Measurements from ENCODE around the gene PTPRD.
"Not testable (repeated sequence)": the region's sequence is repeated elsewhere in the genome, so short reads cannot be mapped to it uniquely, and the experiment has no call there.

The PTPRD gene

DNA sequence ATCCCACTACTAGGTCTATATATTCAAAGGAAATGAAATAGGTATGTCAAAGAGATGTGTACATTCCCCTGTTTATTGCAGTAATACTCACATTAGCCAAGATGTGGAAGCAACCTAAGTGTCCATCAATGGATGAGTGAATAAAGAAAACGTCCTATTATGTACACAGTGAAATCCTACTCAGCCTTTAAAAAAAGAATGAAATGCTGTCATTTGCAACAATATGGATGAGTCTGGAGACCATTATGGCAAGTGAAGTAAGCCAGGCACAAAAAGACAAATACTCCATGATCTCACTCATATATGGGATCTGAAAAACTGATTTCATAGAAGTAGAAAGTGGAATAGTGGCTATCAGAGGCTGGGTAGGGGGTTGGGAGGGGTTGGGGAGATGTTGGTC is 1904.1 kb downstream of the PTPRD start:
- H3K27me3 ChIP-seq (ENCODE audit: control insufficient read depth in 1 of 2, insufficient read depth in 2 of 2, low read length in 2 of 2), result no peaks in the 10 kb centered on the region
- no peaks in the 10 kb centered on the region for H3K36me3 ChIP-seq (ENCODE audit: control insufficient read depth in 2 of 2, insufficient read depth in 2 of 2, low read length in 2 of 2)
- no peak overlapping the region for H3K27ac ChIP-seq (ENCODE audit: low read length)
- no peak overlapping the region for H3K4me3 ChIP-seq (ENCODE audit: low read length in 2 of 2)
- H3K9ac ChIP-seq (ENCODE audit: low read length in 2 of 2), result no peak overlapping the region
- no peaks in the 10 kb centered on the region for H3K4me1 ChIP-seq (ENCODE audit: control insufficient read depth, insufficient read depth, low read length)
- no peaks in the 10 kb centered on the region for H3K9me3 ChIP-seq (ENCODE audit: control insufficient read depth in 2 of 2, low read length in 2 of 2)

GRCh38 chr9:8706998-8707397 is 1905.8 kb downstream of the PTPRD start:
- H3K9ac ChIP-seq (ENCODE audit: low read length in 2 of 2), result no peak overlapping the region
- no peaks in the 10 kb centered on the region for H3K4me1 ChIP-seq (ENCODE audit: control insufficient read depth, insufficient read depth, low read length)
- no peaks in the 10 kb centered on the region for H3K27me3 ChIP-seq (ENCODE audit: control insufficient read depth in 1 of 2, insufficient read depth in 2 of 2, low read length in 2 of 2)
- H3K36me3 ChIP-seq (ENCODE audit: control insufficient read depth in 2 of 2, insufficient read depth in 2 of 2, low read length in 2 of 2), result no peaks in the 10 kb centered on the region
- no peak overlapping the region for H3K4me3 ChIP-seq (ENCODE audit: low read length in 2 of 2)
- H3K27ac ChIP-seq (ENCODE audit: low read length), result no peak overlapping the region
- no peaks in the 10 kb centered on the region for H3K9me3 ChIP-seq (ENCODE audit: control insufficient read depth in 2 of 2, low read length in 2 of 2)

DNA sequence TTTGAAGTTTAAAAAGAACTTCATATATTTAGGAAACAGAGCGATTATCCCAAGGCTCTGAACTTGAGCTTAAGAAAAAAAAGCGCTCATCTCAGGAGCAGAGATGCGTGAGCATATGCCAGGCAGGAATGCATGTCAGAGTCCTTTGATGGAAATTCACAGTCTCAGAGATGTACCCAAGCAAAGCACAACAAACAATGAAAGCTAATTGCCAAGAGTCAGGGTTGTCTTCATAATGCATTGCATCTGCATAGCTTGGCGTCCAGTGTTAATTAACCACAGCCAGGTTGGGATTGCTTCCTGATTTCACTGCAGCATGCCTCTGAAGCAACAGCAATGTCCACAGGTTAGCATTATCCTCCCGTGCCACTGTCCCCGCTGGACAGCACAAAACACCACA is 1906.3 kb downstream of the PTPRD start:
- Histone ChIP-seq H3K4me1 (ENCODE audit: control insufficient read depth, insufficient read depth, low read length) (no peaks in the 10 kb centered on the region), H3K4me3 (ENCODE audit: low read length in 2 of 2) (no peak overlapping the region), H3K27ac (ENCODE audit: low read length) (no peak overlapping the region), H3K27me3 (ENCODE audit: control insufficient read depth in 1 of 2, insufficient read depth in 2 of 2, low read length in 2 of 2) (no peaks in the 10 kb centered on the region), H3K36me3 (ENCODE audit: control insufficient read depth in 2 of 2, insufficient read depth in 2 of 2, low read length in 2 of 2) (no peaks in the 10 kb centered on the region), H3K9me3 (ENCODE audit: control insufficient read depth in 2 of 2, low read length in 2 of 2) (no peaks in the 10 kb centered on the region), H3K9ac (ENCODE audit: low read length in 2 of 2) (no peak overlapping the region)

- Histone ChIP-seq H3K27me3 (ENCODE audit: control insufficient read depth in 1 of 2, insufficient read depth in 2 of 2, low read length in 2 of 2) (no peaks in the 10 kb centered on the region), H3K9ac (ENCODE audit: low read length in 2 of 2) (no peak overlapping the region), H3K4me1 (ENCODE audit: control insufficient read depth, insufficient read depth, low read length) (no peaks in the 10 kb centered on the region), H3K36me3 (ENCODE audit: control insufficient read depth in 2 of 2, insufficient read depth in 2 of 2, low read length in 2 of 2) (no peaks in the 10 kb centered on the region), H3K4me3 (ENCODE audit: low read length in 2 of 2) (no peak overlapping the region), H3K9me3 (ENCODE audit: control insufficient read depth in 2 of 2, low read length in 2 of 2) (no peaks in the 10 kb centered on the region), H3K27ac (ENCODE audit: low read length) (no peak overlapping the region)
Observed at GRCh38 chr9:8705861-8706260, 1906.9 kb downstream of the PTPRD start.

GRCh38 chr9:8703904-8704303 is 1908.9 kb downstream of the PTPRD start:
- Histone ChIP-seq H3K4me1 (ENCODE audit: control insufficient read depth, insufficient read depth, low read length) (no peaks in the 10 kb centered on the region), H3K27ac (ENCODE audit: low read length) (no peak overlapping the region), H3K27me3 (ENCODE audit: control insufficient read depth in 1 of 2, insufficient read depth in 2 of 2, low read length in 2 of 2) (no peaks in the 10 kb centered on the region), H3K36me3 (ENCODE audit: control insufficient read depth in 2 of 2, insufficient read depth in 2 of 2, low read length in 2 of 2) (no peaks in the 10 kb centered on the region), H3K9ac (ENCODE audit: low read length in 2 of 2) (no peak overlapping the region), H3K9me3 (ENCODE audit: control insufficient read depth in 2 of 2, low read length in 2 of 2) (no peaks in the 10 kb centered on the region), H3K4me3 (ENCODE audit: low read length in 2 of 2) (no peak overlapping the region)

DNA sequence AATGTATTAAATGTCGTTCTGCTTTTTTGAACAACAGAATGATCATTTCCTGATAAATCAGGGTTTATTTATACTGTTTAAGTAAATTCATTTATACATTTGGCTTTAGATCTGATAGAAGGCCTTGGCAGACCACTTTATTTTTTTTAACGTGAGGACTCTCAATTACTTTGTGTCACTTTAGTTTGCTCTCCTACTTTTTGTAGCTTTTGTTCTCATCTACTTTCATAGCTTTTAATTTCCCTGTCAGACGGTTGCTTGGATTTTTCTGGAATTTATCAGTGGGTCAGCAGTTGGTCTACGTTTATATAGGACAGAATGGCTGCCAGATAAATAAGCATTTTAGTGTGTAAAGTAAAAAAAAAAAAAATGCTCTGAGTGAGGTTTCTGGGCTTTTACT is 1910.9 kb downstream of the PTPRD start:
- no peaks in the 10 kb centered on the region for H3K4me1 ChIP-seq (ENCODE audit: control insufficient read depth, insufficient read depth, low read length)
- no peak overlapping the region for H3K27ac ChIP-seq (ENCODE audit: low read length)
- no peaks in the 10 kb centered on the region for H3K27me3 ChIP-seq (ENCODE audit: control insufficient read depth in 1 of 2, insufficient read depth in 2 of 2, low read length in 2 of 2)
- no peaks in the 10 kb centered on the region for H3K36me3 ChIP-seq (ENCODE audit: control insufficient read depth in 2 of 2, insufficient read depth in 2 of 2, low read length in 2 of 2)
- no peak overlapping the region for H3K4me3 ChIP-seq (ENCODE audit: low read length in 2 of 2)
- no peak overlapping the region for H3K9ac ChIP-seq (ENCODE audit: low read length in 2 of 2)
- H3K9me3 ChIP-seq (ENCODE audit: control insufficient read depth in 2 of 2, low read length in 2 of 2), result no peaks in the 10 kb centered on the region

DNA sequence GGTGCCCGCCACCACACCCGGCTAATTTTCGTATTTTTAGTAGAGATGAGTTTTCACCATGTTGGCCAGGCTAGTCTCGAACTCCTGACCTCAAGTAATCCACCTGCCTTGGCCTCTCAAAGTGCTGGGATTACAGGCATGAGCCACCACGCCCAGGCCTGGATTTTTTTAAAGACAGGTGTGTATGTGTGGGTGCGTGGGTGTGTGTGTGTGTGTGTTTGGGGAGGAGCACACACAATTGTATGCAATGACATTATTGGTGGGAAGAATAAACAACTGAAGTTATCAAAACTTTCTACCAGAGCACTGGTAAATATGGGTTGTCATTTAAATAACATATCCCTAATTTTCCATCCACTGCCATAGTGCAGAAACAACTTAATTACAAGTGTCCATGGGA is 1915.2 kb downstream of the PTPRD start:
- not testable (repeated sequence) for H3K9me3 ChIP-seq (ENCODE audit: control insufficient read depth in 2 of 2, low read length in 2 of 2); H3K9ac ChIP-seq (ENCODE audit: low read length in 2 of 2); H3K36me3 ChIP-seq (ENCODE audit: control insufficient read depth in 2 of 2, insufficient read depth in 2 of 2, low read length in 2 of 2); H3K27ac ChIP-seq (ENCODE audit: low read length); H3K4me3 ChIP-seq (ENCODE audit: low read length in 2 of 2); H3K27me3 ChIP-seq (ENCODE audit: control insufficient read depth in 1 of 2, insufficient read depth in 2 of 2, low read length in 2 of 2); H3K4me1 ChIP-seq (ENCODE audit: control insufficient read depth, insufficient read depth, low read length)

DNA sequence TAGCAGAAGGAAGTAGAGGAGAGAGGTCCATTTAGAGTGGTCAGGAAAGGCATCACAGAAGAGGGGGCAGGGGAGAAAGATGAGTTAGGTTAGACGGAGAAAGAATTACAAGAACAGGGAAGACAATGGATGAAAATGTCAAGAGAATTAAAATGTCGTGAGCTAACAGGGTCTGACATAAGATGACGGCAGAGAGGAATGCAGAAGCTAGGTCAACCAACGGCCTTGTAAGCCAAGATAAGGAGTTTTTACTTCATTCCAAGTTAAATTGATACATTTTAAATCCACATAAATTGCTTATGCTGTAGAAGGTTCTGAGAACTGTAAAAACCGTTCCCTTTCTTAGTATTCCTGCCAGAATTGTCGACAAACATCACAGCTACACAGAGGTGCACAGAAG is 1916.3 kb downstream of the PTPRD start:
- Histone ChIP-seq H3K36me3 (ENCODE audit: control insufficient read depth in 2 of 2, insufficient read depth in 2 of 2, low read length in 2 of 2) (no peaks in the 10 kb centered on the region), H3K27me3 (ENCODE audit: control insufficient read depth in 1 of 2, insufficient read depth in 2 of 2, low read length in 2 of 2) (no peaks in the 10 kb centered on the region), H3K27ac (ENCODE audit: low read length) (no peak overlapping the region), H3K9me3 (ENCODE audit: control insufficient read depth in 2 of 2, low read length in 2 of 2) (no peaks in the 10 kb centered on the region), H3K9ac (ENCODE audit: low read length in 2 of 2) (no peak overlapping the region), H3K4me3 (ENCODE audit: low read length in 2 of 2) (no peak overlapping the region), H3K4me1 (ENCODE audit: control insufficient read depth, insufficient read depth, low read length) (no peaks in the 10 kb centered on the region)

DNA sequence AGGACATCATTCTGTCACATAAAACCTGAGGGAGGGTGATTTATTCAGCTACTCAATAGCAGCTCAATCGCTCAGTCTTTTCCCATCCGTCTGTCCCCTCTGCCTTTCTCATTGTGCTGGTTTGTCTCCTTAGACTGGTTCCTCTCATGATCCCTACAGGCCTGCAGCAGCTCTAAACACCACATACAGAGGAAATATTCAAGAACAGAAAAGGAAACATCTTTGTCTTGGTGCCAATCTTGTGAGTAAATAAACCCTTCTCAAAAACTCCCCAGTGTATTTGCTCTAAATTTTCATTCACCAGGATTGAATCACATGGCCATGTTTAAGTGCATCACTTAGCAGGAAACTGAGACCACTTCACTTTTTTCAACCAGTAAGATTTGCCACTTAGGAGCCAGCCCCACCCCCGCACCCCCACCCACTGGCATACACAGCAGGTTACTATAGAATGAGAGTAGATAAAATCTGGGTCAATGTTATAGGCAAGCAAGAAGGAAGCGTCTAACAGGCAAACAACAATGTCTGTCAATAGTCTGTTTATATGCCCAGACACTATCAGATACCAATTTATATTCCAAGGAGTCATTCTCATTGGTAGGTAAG is 1917.7 kb downstream of the PTPRD start:
- Histone ChIP-seq H3K9ac (ENCODE audit: low read length in 2 of 2) (no peak overlapping the region), H3K9me3 (ENCODE audit: control insufficient read depth in 2 of 2, low read length in 2 of 2) (no peaks in the 10 kb centered on the region), H3K4me3 (ENCODE audit: low read length in 2 of 2) (no peak overlapping the region), H3K36me3 (ENCODE audit: control insufficient read depth in 2 of 2, insufficient read depth in 2 of 2, low read length in 2 of 2) (no peaks in the 10 kb centered on the region), H3K27ac (ENCODE audit: low read length) (no peak overlapping the region), H3K27me3 (ENCODE audit: control insufficient read depth in 1 of 2, insufficient read depth in 2 of 2, low read length in 2 of 2) (no peaks in the 10 kb centered on the region), H3K4me1 (ENCODE audit: control insufficient read depth, insufficient read depth, low read length) (no peaks in the 10 kb centered on the region)

GRCh38 chr9:8693464-8693863 is 1919.3 kb downstream of the PTPRD start:
- no peak overlapping the region for H3K4me3 ChIP-seq (ENCODE audit: low read length in 2 of 2)
- H3K9ac ChIP-seq (ENCODE audit: low read length in 2 of 2), result no peak overlapping the region
- no peak overlapping the region for H3K27ac ChIP-seq (ENCODE audit: low read length)
- no peaks in the 10 kb centered on the region for H3K27me3 ChIP-seq (ENCODE audit: control insufficient read depth in 1 of 2, insufficient read depth in 2 of 2, low read length in 2 of 2)
- no peaks in the 10 kb centered on the region for H3K9me3 ChIP-seq (ENCODE audit: control insufficient read depth in 2 of 2, low read length in 2 of 2)
- no peaks in the 10 kb centered on the region for H3K36me3 ChIP-seq (ENCODE audit: control insufficient read depth in 2 of 2, insufficient read depth in 2 of 2, low read length in 2 of 2)
- no peaks in the 10 kb centered on the region for H3K4me1 ChIP-seq (ENCODE audit: control insufficient read depth, insufficient read depth, low read length)

DNA sequence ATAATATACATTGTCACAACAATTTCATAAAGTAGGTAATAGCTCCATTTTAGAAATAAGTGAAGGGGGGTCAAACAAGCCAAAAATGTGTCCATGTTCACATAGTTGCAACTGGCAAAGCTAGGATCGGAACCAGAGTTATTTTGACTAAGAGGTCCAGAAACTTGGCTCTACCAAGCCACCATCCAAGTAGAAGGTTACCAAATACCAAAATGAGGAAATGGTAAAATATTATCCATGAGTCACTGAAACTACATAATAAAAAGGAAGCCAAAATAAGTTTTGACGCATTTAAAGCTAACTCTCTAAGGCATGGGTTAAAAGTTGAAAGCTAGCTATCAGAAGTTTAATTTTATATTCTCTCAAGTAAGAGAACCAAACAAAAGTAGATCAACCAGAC is 1926.3 kb downstream of the PTPRD start:
- no peak overlapping the region for H3K4me3 ChIP-seq (ENCODE audit: low read length in 2 of 2)
- H3K9ac ChIP-seq (ENCODE audit: low read length in 2 of 2), result no peak overlapping the region
- no peaks in the 10 kb centered on the region for H3K4me1 ChIP-seq (ENCODE audit: control insufficient read depth, insufficient read depth, low read length)
- no peaks in the 10 kb centered on the region for H3K36me3 ChIP-seq (ENCODE audit: control insufficient read depth in 2 of 2, insufficient read depth in 2 of 2, low read length in 2 of 2)
- H3K9me3 ChIP-seq (ENCODE audit: control insufficient read depth in 2 of 2, low read length in 2 of 2), result no peaks in the 10 kb centered on the region
- H3K27me3 ChIP-seq (ENCODE audit: control insufficient read depth in 1 of 2, insufficient read depth in 2 of 2, low read length in 2 of 2), result no peaks in the 10 kb centered on the region
- H3K27ac ChIP-seq (ENCODE audit: low read length), result no peak overlapping the region
